ENCODE data around the gene THSD4. TPM values are rescaled to one million over a fixed set of nuclear protein-coding genes. Genes with fewer than 3 reads are reported as not detected.

THSD4 gene
- total RNA-seq, 1 experiment from 2014 or later, result 29.0 TPM

GRCh38 chr15:71800835-71801745 is 685.8 kb downstream of the THSD4 start:
- no TSS peak for BruUV-seq (replicated peaks)
- 0 out of 2 replicates have a peak overlapping the region, but pooled peaks have one; percentile 26 for H3K4me2 ChIP-seq (ENCODE audit: low read length)

GRCh38 chr15:71801935-71802655 is 686.8 kb downstream of the THSD4 start:
- no peak overlapping the region for H3K27ac ChIP-seq (ENCODE audit: low read length)
- no peaks in the 10 kb centered on the region for H3K27me3 ChIP-seq (ENCODE audit: low read length)
- no peak for ATAC-seq
- no peaks in the 10 kb centered on the region for H3K79me2 ChIP-seq (ENCODE audit: low read length)
- no peak for DNase-seq
- H3K4me1 ChIP-seq (ENCODE audit: insufficient read depth, low read length), result peaks cover 28% of the 10 kb centered on the region
- H4K20me1 ChIP-seq (ENCODE audit: low read length), result no peaks in the 10 kb centered on the region
- H3K4me2 ChIP-seq (ENCODE audit: low read length), result no peak overlapping the region
- H3F3A ChIP-seq (ENCODE audit: low read length, unreplicated experiment), result no peaks in the 10 kb centered on the region
- no peak overlapping the region for H3K9ac ChIP-seq (ENCODE audit: low read length)
- no peaks in the 10 kb centered on the region for H3K9me3 ChIP-seq (ENCODE audit: low read length)
- ChIA-PET POLR2A (ENCODE audit: unreplicated experiment) (no interaction called here), CTCF (interaction anchor here (0.7 to 1.5 kb wide), 2 partner anchors 12 to 58 kb away, joined by 3 to 16 read pairs; no protein-coding TSS in a partner anchor)
- H3K36me3 ChIP-seq (ENCODE audit: low read depth, low read length), result no peaks in the 10 kb centered on the region
- H3K9me2 ChIP-seq (replicated peaks; ENCODE audit: low read length), result no peaks in the 10 kb centered on the region
- TF ChIP-seq CTCF (conservative IDR thresholded peaks at IDR 0.05; ENCODE audit: low read depth, low read length) (no peak), EZH2 (IDR thresholded peaks at IDR 0.05; ENCODE audit: low read length, unreplicated experiment) (no peak), EZH2phosphoT487 (IDR thresholded peaks at IDR 0.05; ENCODE audit: borderline replicate concordance, low read length) (no peak)
- intact Hi-C loops (cut with micrococcal nuclease), result loop anchor here (1.0 to 10.0 kb wide), 8 partner anchors 22 to 827 kb away; partner anchors contain the start of gene THSD4
- no peak overlapping the region for H3K4me3 ChIP-seq (ENCODE audit: low read length)
- H2AFZ ChIP-seq (ENCODE audit: low read length), result no peak overlapping the region
- no TSS peak for BruUV-seq (replicated peaks)

More at GRCh38 chr15:71800835-71801745, 685.8 kb downstream of the THSD4 start:
- peak overlapping the region; percentile 75 for H3K27ac ChIP-seq (ENCODE audit: low read length)
- no peaks in the 10 kb centered on the region for H3F3A ChIP-seq (ENCODE audit: low read length, unreplicated experiment)
- DNase-seq (peak; percentile 88), ATAC-seq (peak; percentile 83)
- no peaks in the 10 kb centered on the region for H4K20me1 ChIP-seq (ENCODE audit: low read length)
- H3K79me2 ChIP-seq (ENCODE audit: low read length), result no peaks in the 10 kb centered on the region
- H3K4me1 ChIP-seq (ENCODE audit: insufficient read depth, low read length), result peaks cover 18% of the 10 kb centered on the region
- H3K9me2 ChIP-seq (replicated peaks; ENCODE audit: low read length), result no peaks in the 10 kb centered on the region
- no peak overlapping the region for H3K4me3 ChIP-seq (ENCODE audit: low read length)
- intact Hi-C loops (cut with micrococcal nuclease), result loop anchor here (1.0 to 10.0 kb wide), 7 partner anchors 21 to 826 kb away; partner anchors contain the start of gene THSD4
- no peaks in the 10 kb centered on the region for H3K9me3 ChIP-seq (ENCODE audit: low read length)
- TF ChIP-seq EZH2phosphoT487 (IDR thresholded peaks at IDR 0.05; ENCODE audit: borderline replicate concordance, low read length) (no peak), EZH2 (IDR thresholded peaks at IDR 0.05; ENCODE audit: low read length, unreplicated experiment) (no peak), CTCF (conservative IDR thresholded peaks at IDR 0.05; ENCODE audit: low read depth, low read length) (peak; percentile 88)
- H2AFZ ChIP-seq (ENCODE audit: low read length), result no peak overlapping the region
- CTCF ChIA-PET, result interaction anchor here (0.6 to 1.5 kb wide), 7 partner anchors 10 to 657 kb away, joined by 3 to 26 read pairs (median 4); no protein-coding TSS in a partner anchor
- POLR2A ChIA-PET (ENCODE audit: unreplicated experiment), result interaction anchor here (1.2 kb wide), 1 partner anchor 48 kb away, joined by 5 read pairs; no protein-coding TSS in a partner anchor
- H3K36me3 ChIP-seq (ENCODE audit: low read depth, low read length), result no peaks in the 10 kb centered on the region
- no peaks in the 10 kb centered on the region for H3K27me3 ChIP-seq (ENCODE audit: low read length)
- peak overlapping the region; percentile 40 for H3K9ac ChIP-seq (ENCODE audit: low read length)
